NK-92 (cell line): ENCODE measurements around the gene PRR27.

Experiments used
- DNase-seq: peaks from one replicate; lab custom pipeline; 2025; ENCODE audit not compliant: unreplicated experiment; lab: John Stamatoyannopoulos, UW

Gene PRR27

GRCh38 chr4:70153937-70154336 is at the start of gene PRR27:
Gene PRR27 (plus strand): TSS chr4:70154237. CDS start chr4:70154376, 139 bp downstream.
- DNase-seq, result no peak

DNA sequence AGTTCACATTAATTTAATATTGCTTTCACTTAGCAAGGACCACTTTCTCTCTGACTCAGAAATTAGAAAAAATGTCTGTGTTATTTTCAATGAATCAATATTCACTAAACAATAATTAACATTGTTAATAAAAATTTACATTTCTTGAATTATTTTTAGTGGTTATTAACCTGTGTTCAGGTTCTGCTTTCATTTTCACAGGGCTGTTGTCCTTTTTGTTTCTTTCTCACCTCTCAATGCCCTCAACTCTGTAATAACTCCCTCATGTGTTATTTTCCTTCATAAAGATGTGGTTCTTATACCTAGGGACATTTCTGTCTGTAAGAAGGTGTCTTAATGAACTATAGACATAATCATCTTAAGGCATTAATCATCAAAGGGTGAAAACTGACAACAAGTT is 43.1 kb upstream of the PRR27 start:
- DNase-seq, result no peak

GRCh38 chr4:70113656-70114055 is 40.4 kb upstream of the PRR27 start:
- DNase-seq, result no peak

- DNase-seq, result no peak
Observed at GRCh38 chr4:70114096-70114495, 39.9 kb upstream of the PRR27 start.

- DNase-seq, result no peak
Observed at GRCh38 chr4:70120323-70120722, 33.7 kb upstream of the PRR27 start.

DNA sequence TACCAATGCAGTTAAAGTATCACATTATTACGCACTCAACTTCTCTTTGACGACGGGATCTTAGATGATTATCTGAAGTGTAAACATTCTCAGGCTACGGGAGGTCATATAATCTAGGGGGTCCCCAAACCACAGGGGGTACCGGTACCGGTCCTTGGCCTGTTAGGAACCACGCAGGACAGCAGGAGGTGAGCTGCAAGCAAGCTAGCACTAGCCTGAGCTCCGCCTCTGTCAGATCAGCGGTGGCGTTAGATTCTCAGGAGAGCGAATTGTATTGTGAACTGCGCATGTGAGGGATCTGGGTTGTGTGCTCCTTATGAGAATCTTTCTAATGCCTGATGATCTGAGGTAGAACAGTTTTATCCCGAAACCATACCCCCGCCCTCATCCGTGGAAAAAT is 20.6 kb upstream of the PRR27 start:
- no peak for DNase-seq

- no peak for DNase-seq
Observed at GRCh38 chr4:70138751-70139150, 15.3 kb upstream of the PRR27 start.

DNA sequence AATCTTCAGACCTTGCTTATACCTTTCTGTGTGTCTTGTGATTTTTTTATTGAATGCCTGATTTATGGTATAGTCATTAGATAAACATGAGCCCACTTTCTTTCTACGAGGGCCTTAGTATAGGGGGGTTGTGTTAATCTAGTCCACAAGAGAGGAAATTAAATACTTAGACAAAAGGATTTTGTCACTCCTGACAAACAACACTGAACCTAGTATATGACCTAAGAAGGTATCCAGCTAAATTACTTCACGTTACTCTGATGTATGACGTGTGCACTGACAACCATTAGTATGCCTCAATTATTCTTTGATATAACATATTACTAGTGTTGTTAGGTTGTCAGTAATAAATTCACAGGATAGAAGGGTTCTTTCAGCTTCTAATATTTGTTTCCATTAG is 2.8 kb upstream of the PRR27 start:
- no peak for DNase-seq

DNA sequence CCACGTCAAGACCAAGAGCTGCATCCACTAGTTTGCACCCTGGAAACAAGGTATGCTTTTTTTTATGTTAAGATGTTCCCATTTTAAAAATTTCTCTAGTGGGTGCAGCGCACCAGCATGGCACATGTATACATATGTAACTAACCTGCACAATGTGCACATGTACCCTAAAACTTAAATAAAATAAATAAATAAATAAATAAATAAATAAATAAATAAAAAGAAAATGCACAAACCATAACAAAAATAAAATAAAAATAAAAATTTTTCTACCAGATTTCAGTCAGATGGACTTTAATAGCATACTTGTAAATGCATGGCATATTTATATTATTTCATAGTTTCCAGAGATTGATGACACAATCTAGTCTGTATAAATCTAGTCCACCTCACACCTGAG is 1.9 kb upstream of the PRR27 start:
- no peak for DNase-seq

GRCh38 chr4:70158576-70158975 is 4.5 kb downstream of the PRR27 start:
- no peak for DNase-seq

DNA sequence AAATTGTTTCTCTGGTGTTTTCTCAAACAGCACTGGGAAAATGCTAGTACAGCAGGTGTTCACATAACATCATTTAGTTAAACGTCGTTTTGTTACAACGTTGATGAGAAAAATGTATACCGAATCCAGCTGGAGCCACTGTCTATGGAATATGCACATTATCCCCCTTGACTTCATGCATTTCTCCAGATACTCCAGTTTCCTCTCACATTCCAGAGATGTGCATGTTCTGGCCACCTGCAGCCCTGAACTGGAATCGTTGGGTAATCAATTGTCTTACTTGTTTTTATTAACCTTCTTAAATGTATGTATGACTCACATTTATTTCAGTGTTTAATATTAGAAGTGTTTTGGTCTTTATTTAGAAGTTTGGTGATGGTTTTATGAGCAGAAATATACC is 23.1 kb downstream of the PRR27 start:
- no peak for DNase-seq

DNA sequence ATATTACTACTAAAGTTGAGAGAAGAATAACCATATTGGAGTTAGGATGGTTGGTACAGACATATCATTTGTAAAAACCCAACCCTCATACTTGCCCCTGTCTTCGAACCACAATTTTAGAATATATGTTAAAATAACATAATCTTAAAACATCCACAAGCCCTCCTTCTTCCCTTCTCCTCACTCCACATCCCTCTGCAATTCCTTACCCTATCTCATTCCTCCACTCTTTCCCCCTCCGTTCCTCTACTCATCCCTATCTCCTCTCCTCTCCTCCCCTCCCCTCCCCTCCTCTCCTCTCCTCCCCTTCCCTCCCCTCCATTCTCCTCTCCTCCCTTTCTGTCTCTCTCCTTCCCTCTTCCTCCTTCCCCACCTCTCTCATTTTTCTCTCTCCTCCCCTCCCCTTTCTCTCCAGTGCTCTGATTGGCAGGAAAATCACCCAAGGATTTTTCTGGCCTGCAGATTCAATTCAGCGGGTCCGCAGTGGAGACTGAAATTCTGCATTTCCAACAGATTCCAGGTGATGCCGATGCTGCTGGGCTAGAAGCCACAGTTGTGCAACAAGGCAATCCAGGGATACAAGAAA is 24.1 kb downstream of the PRR27 start:
- DNase-seq, result no peak

DNA sequence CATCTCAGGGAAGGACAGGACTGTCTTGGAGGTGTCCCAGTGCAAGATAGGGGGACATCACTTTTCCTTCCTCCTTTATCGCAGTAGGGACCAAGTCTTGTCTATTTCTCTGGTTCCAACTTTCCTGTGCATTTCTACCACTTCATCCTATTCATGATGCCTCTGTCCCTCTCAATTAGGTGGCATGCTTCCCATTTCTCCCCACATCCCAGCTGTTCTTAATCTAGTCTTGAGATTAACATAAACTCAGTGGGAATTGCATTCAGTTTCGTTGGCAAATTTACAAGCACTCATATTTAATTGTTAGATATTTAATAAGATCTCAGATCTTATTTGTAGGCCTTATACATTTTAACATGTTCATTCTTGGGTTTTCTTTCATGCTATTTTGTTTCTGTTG is 25.8 kb downstream of the PRR27 start:
- no peak for DNase-seq

DNA sequence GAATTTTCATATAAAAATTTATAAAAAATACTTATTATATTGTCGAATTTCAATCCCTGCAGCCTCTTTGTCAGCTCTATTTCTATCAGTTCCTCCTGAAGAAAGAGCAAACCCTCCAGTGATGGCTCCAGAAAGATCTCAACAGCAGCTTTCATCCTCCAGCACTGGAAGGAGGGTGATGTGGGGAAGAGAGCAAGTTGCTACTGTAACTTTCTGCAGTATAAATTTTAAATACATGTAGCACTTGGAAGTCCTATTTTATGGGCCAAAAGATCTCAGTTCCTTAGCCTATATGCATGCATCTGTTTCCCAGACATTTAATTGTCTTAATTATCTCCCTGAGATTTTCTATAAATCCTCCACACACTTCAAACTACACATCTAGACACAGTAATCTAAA is 27.8 kb downstream of the PRR27 start:
- no peak for DNase-seq

GRCh38 chr4:70182517-70183167 is 28.6 kb downstream of the PRR27 start:
- DNase-seq, result no peak

- no peak for DNase-seq
Observed at GRCh38 chr4:70183168-70183939, 29.3 kb downstream of the PRR27 start.

- DNase-seq, result no peak
Observed at GRCh38 chr4:70183940-70184246, 29.9 kb downstream of the PRR27 start.

GRCh38 chr4:70187216-70187615 is 33.2 kb downstream of the PRR27 start:
- no peak for DNase-seq

- DNase-seq, result no peak
Observed at GRCh38 chr4:70190579-70190978, 36.5 kb downstream of the PRR27 start.

DNA sequence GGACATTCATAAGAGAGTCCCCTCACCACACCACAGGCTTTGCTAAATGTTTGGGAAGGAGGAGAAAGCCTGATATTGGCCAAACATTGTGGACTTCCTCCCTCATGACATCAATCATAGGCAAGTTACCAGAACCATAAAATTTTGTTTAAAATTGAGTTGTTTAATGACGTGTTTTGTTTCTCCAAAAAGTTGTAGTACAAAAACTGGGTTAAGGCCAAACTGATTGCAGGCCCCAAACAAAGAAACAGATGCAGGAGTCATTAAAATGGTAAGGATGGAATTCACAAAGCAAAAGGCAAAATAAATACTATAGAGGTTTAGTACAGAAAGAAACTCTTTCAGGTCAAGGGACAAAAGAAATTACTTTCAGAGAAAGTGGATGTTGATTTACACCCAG is 37.6 kb downstream of the PRR27 start:
- DNase-seq, result no peak

GRCh38 chr4:70192895-70193294 is 38.9 kb downstream of the PRR27 start:
- DNase-seq, result no peak

DNA sequence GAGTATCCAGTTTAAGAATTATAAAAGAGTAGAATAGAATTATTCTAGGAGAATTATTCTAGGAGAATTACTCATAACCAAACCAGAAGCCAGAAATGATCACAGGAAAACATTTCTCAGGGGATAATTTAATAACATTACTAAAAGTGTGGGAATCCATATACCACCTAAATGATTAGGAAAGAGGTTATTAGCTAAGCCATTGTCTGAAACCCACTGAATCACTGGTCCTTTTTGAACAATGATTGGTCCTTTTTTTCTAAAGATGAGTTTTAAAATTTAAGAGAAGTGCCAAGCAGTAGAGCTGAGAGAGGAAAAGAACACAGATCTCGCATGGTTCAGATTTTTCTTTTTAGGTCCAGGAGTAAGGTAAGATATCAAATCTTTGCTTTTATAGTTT is 41.4 kb downstream of the PRR27 start, which contains the start of gene ODAM:
TSS of gene ODAM (plus strand) at position 301 of the 400 bp plus-strand sequence. CDS start 819 bp downstream, outside the sequence.
- DNase-seq, result no peak
